OCI-LY3 (cell line): ENCODE measurements around the gene POLG2.
A peak's percentile ranks its signal among the peaks of the same experiment; 100 is the strongest.

Experiments
- CTCF ChIP-seq: fragments of 200-600, 300-600 bp; sonication (generic); IDR thresholded peaks from 2 replicates; pipeline ENCODE4 v1.5.1; 2014; ENCODE audit warnings: antibody characterized with exemption, low read length, low read depth
- EZH2phosphoT487 ChIP-seq: fragments of 200-600 bp; shearing (Covaris generic); IDR thresholded peaks from 2 replicates; pipeline ENCODE4 v1.6.1; 2018; ENCODE audit warnings: antibody characterized with exemption, mixed run types, low read depth

GRCh38 chr17:64491034-64491860, 5.6 kb downstream of the POLG2 start:
- TF ChIP-seq CTCF, result peak; percentile 65
- TF ChIP-seq EZH2phosphoT487, result no peak
